COLO668 (cell line): ENCODE measurements around the gene SFT2D1.

Source experiments
- DNase-seq: peaks from one replicate; lab custom pipeline; 2025; ENCODE audit not compliant: unreplicated experiment; lab: John Stamatoyannopoulos, UW

Gene SFT2D1

DNA sequence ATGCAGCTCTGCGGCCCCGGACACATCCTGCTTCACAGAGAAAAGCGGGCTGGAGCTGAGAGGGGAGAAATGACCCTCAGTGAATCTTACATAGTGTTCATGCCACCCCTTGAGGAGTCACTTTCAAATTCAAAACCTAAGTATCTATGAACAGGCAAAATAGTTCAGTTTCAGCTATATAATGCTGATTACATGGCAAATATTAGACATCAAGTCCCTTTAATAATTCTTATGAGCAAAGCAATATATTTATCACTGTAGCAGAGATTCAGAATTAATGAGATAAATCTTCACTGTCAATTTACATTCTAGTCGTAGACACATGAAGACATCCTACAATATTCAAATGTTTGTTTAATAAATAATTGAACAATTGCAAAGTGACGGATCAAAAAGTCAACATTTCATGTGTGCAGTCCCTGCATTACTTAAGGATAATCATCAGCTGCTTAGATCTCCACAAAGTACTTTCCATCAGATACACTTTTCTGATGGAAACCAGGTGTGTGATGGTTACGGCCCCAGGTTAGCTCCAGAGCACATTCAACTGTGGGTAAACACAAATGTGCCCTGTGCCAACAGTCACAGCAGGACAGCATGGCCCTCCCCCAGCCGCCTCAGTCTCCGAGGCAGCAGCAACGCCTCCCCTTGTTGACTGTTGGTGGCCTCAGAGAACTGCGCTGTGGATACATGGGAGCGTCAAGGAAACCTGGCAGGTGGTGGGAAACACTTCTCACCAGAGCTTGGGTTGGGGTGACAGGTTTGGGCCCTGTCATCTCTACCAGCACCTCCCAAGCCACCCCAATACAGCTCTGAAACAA lies 33.4 kb downstream of the SFT2D1 start:
- DNase-seq, result peak; percentile 88

DNA sequence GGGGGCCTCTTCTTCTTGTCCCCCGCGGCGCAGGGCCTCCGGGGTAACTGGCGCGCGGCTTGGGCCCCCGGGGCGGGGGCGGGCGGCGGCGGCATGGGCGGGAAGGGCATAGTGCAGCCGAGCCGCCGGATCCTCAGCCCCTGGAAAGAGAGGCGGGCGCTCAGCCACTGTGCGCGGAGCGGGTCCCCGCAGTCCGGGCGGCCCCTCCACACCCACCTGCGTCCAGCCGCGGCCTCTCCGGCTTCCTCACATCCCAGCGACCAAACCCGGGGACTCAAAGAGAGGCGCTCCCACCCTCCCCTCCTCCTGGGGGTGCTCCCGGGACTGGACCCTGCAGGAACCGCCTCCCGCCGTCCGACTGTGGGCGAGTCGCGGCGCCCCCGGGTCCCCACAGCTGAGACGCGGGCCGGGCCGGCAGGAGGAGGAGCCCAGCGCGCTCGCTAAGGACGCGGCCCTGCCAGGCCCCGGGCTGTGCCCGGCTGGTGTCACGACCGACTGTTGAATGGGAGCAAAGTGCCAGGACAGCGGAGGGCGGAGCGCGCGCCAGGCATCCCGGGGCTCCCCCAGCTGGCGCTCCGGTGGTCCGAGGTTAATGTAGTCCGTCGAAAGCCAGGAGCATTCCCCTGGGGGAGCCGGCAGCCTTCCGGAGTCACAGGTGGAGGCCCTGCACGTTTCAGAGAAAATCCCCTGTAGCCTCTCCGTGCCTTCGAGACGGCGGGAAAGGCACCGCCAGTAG lies 34.1 kb downstream of the SFT2D1 start, which contains the start of gene PRR18:
TSS of gene PRR18 (minus strand) at position 360 of the 736 bp plus-strand sequence. CDS start at position 110, 250 bp downstream.
- DNase-seq, result peak; percentile 68

DNA sequence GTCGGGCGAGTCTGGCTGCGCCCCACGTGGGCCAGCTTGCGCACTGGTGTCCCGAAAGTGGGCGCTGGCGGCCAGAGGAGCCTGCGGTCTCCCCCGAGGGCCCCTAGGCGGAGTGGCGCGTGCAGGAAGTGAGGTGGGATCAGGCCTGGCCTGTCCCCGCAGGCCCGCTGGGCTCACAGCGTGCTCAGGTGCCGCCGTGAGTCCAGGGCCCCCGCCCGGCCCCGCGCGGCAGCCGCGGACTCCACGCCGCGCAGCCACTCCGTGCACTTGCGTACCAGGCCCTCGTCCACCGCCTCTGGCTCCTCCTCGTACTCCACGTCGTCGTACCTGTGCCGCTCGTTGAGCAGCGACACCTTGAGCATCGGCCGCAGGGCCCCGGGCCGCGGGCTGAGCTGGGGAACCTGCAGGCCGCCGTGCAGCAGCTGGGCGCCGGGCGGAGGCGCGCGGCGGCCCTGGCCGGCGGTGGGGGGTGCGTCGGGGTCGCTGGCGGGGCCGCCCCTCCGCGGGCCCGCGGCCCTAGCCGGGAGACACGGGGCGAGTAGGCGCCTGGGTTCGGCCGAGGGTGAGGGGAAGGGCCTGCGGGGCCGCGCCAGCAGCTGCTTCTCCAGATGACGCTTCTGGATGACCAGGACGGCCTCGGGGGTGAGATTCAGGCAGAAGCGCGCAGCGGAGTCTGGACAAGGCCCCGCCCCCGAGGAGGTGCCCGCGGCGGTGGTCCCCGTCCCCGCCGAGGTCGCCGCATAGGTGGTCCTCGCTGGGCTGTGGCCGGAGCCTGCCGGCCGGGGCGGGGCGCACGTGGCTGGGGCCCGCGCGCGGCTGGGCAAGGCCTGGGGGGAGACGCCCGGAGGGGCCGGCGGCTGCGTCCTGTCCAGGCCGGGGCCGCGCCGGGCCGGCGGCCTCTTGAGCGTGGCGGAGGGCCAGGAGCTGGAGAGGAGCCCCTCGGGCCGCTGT lies 35.0 kb downstream of the SFT2D1 start:
- peak; percentile 73 for DNase-seq

DNA sequence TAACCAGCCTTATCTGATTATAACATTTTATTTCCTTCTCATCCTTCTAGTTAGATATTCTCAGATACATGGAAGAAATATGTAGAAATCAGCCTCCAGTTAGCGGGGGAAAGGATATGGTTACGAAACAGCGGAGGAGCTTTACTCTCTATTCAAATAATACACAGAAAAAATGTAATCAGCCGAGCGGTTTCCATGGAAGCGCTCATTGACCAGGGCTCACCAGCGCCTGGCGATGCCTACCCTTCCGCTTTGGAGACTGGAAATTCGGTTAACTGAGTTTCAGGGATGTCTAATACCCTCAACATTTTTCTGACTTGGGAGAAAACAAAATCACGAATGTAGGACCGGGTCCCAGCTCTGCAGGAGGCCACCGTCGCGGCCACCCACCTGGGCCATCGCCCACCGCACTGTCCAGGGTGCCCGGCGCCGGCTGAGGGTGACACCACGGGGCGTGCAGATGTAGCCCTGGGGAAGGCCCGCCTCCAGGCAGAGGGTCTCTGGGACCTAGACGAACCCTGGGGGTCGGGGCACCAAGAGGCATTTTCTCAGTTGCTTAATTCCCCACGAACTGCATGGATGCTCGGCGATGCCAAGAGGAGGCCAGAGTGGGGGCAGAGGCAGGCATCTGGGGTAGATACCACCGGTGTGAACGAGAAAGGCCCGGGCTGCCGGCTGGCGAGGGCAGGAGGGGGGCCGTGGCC lies 35.8 kb downstream of the SFT2D1 start:
- DNase-seq, result peak; percentile 61

DNA sequence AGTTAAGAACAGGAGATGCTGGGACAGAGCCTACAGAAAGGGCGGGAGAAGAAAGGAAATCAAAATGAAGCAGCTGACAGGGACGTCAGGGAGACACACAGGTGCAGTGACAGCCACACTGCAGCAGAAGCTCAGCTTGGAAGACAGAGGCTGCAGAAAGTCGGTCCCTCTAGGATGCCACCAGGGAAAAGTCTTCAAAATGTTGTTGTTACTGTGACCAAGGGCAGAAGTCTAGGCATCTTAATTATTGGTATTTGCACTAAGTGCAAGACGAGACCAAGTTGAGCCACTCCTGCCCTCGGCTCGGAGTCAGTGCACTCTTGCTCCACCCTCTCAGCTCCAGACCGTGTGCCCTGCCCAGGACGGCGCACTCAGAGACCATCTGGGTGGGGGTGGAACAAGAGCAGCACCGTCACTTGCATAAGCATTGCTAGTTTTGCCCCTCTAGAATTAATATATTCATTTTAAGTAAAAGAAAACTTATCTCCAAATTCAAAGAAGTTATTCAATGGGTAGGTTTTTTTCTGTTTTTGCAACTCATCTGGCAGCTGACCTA lies 36.7 kb downstream of the SFT2D1 start:
- no peak for DNase-seq

DNA sequence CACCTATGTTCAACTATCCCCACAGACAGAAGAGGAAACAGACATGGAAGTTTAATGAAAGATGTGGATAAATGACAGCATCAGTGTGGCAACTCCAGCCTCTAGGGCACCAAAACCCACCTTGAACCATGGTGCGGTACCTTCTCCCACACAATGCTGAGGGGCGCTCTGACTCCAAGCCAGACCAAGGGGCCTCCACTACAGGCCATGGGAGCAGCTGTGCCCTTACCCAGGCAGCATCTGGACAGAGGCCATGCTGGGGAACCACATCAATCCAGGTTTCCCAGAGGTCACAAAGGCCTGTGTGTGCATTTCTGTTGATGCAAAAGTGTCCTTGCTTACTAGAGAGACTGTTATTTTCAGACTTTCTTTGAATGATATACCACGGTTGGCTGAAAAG lies 38.2 kb downstream of the SFT2D1 start:
- no peak for DNase-seq

DNA sequence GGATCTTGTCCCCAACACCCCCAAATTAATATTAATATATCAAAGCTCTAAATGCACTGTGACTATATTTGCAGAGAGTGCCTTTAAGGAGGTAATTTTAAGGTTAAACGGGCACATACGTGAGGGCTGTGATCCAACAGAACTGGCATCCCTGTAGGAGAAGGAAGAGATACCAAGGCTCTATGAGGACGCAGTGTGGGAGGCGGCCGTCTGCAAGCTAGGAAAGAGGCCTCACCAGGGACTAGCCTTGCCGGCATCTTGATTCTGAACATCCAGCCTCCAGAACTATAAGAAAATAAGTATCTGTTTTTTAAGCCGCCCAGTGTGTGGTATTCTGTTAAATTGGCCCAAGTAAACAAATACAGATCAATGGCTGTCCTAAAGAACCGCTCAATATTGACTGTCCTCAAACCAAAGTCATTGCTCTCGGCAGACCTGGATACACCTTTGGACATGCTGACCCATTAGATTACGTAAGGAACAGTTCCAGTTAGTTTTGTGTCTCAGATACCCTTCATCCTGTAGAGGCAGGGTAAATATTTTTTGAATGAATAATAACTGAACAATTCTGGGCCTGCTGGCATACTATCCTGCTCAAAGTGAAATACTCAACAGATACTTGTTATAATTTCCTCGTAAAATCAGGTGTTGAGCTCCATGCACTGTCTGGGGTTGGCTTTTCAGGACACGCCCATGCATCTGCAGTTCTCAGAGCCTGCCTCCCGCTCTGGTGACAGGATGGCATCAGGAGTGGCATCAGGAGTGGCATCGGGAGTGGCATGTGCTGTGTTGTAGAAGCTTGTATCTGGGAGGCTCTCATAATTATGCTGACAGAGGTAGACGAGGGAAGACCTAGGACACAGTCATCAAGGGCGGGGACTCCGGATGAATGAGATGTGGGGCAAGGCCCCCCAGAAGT lies 40.5 kb downstream of the SFT2D1 start:
- DNase-seq, result no peak

DNA sequence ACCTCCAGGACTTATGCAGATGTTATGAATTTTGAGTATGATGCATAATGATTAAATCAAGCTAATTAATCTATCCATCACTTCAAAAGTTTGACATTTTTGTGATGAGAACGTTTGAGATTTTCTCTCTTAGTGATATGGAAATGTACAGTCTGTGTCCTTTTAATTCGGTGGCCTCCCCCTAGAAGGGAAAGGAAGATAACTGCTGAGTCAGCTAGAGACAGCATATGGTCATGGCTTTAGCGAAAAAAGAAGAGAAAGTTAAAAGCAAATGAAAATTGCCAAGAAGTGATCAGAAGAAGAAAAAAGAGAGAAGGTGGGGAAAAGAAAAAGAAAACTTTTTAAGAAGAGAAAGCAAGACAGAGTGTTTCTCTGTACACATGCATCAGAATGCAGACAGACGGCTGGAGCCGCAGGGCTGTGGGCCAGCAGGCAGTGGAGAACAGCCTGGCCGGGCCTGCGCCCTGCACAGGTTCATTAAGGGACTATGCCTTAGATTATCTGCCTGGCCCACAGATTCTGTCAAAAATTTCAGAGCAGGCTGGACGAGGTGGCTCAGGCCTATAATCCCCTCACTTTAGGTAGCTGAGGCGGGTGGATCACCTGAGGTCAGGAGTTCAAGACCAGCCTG lies 41.9 kb downstream of the SFT2D1 start:
- no peak for DNase-seq

DNA sequence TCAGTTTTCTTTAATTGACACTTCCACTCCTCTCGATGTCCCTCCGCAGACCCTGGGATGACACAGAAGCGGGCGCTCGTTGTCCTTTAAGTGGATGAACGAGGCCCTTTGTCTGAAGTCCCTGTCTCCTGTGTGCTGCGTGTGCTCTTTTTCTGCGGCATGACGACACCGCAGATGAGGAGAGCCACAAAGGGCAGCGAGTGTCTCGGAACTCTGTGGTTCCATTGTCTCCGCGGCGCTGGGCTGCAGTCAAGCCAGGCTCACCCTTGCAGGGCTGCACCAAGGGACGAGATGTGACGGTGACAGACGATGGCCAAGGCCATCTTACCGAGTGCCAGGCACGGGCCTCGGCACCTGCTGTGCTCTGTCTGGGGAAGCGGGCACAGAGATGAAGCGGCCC lies 44.7 kb downstream of the SFT2D1 start:
- DNase-seq, result no peak

DNA sequence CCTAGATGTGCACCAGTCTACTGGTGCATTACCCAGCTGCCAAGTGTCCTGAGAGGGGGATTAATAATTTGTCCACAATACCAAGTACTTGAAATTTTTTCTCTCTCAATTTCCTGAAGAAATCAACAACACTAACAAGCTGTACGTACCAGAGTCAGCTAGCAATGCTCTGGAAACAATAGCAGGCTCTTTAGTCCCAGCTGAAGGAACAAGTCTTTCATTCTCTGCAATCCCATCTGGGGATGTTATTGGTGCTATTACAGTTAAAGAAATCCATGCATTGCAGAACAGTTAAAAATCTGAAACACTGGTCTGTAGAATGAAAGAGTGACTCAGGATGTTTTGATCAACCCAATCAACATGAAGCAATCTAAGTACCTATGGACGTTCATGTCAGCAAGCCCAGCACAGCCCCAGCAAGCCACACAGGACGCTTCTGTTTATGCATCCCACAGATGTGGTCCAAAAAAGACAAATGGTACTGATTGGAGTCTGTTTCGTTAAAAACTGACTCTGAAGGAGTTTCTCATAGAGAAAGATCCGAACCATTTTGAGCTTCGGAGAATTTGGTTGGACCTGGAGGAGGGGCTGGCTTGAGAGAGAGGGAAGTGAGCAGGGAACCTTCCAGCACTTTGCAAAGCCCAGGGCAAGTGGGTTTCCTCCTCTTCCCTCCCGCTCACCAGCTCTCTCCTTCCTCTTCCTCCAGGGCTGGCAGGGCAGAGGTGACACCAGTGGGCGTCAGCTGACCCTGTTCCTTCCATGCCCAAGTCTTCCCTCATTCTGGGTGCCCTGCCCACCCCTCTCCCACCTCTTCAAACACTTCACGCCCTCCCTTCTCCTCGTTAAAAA lies 46.1 kb downstream of the SFT2D1 start:
- no peak for DNase-seq

DNA sequence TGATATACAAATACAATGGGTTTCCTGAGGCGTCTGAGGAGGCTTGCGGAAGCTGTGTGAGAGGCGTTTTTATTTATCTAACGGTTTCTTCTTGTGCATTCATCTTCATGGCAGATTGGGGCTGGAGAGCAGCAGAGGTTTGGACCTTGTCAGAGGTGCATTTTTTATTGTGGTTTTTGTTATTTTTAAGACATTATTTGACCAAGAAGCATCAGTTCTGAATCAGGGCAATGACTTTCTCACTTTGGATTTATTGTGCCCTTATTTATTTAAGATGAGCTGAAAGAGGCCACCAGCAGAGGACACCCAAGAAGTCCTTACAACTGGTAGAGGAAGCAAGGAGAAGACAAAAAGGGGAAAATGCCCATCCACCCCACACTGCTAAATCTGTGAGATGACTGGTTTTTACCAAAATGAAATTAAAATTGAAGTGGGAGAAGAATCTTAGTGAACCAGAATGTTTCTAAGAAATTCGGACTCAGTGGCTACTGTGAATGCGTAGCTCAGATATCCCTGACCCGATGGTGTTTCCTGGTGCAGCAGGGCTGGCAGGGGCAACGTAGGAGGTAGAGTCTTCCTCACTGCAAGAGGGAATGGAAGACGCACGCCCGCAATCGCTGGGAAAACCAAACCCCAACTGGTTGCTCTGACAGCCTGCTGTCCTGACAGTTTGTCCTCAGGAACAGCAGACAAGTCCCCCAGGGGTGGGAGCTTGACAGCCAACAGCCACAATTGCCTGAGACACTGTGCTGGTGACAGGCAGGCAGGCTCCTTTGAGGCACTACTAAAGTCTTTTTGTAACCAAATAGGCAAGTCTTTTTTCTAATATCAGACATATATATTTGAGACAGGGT lies 48.4 kb downstream of the SFT2D1 start:
- no peak for DNase-seq

DNA sequence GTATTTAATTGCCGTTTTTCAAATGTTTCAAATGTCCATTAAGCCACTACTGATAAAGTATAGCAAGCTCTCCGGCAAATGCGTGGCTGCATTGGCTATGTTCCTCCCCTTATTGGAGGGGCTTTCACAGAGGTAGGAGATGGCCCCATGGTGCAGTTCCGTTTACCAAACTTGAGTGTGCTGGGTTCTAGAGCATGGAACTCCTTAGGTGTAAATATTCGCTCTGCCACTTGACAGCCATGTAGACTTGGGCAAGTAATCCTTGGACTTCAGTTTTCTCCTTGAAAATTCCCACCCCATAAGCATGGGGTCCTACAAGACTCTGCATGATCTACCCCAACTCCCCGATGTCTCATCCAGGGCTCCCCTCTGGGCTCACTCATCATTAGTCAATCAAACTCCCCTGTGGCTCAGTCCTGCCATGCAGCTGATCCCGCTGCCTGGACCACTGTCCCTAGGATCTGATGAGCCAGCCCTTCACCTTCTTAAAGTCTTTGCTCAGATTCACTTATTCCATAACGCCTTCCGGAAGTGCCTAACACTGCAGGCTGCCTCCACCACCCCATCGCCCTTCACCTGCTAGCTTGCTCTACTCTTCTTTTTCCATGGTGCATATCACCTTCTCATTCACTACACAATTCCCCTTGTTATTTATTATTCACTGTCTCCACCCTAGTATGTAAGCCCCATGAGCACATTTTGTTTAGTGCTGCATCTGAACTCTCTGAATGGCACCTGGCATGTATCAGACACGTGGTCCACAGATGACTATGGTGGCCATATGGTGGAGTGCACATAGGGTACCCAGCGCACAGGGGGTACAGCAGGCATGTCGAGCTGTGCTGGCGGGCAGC lies 52.9 kb downstream of the SFT2D1 start:
- no peak for DNase-seq

DNA sequence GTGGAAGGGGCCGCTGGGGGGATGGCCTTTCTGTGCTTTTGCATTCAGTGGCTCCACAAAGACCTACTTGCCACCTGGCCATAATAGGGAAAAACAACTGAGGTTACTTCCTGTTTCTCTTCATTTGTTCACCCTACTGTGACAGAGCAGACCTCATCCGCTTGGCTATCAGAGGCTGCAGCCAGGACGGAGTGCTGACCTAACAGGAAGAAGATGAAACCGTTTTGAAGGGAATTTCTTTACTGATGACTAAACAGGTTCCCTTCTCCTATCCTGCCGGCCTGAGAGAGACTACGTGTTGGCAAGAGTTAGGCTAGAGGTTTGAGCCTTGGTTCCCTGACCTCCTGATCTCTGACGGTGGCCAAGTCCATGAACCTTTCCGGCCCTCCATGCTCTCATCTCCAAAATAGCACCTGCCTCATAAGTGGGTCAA lies 55.5 kb downstream of the SFT2D1 start:
- peak; percentile 9 for DNase-seq

DNA sequence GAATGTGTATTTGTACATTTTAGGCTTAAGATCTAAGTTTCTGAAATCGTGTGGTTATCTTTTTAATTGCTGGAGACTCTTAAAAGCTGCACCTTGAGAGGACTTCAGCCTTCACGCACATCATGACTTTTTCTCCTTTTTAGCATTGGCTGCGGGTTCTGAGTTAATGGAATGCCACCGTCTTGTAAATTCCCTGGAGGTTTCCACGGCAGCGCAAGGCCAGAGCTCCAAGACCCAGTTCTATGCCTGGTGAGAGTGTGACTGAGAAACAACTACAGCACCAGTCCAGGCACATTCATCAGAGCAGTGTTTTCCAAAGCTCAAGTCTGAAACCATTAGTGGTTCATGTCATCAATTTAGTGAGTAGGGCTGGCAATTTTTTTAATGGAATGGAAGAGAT lies 57.1 kb downstream of the SFT2D1 start:
- DNase-seq, result no peak

DNA sequence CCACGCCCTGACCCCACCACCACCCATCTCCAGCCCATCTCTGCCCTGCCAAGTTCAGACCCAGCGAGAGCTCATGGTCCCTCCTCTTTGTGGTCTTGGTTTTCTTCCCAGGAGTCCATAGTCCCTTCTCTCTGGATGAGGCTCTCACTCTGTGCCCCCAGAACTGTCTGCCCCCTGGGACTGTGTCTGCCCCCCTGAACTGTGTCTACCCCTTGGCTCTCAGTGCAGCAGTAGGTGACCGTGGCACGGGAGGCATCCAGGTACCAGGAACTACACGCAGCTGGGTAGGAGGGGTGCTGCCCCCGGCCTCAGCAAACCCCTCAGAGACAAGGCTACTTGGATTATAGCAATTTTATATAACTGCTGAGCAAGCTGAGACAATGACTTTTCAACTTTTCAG lies 57.7 kb downstream of the SFT2D1 start:
- DNase-seq, result no peak
